ENCODE data around the gene CTSW. TPM values are rescaled to one million over a fixed set of nuclear protein-coding genes. Genes with fewer than 3 reads are reported as not detected.

The CTSW gene
- total and polyA plus RNA-seq, 7 experiments from 2014 or later, result 24.9 to 148 (median 31.7) TPM

- H3K27ac ChIP-seq (ENCODE audit: low read depth, low read length), result peak within 1 kb of the TSS; percentile 47
Observed at GRCh38 chr11:65900125-65900898, 20.7 kb downstream of the CTSW start, which contains the start of gene FOSL1. Gene FOSL1, minus strand, starts transcription at chr11:65900388. Its CDS starts 49 bp downstream, at chr11:65900339.

GRCh38 chr11:65900899-65901180 is 21.2 kb downstream of the CTSW start:
- peak overlapping the region; percentile 64 to 77 (median 74) for H3K4me3 Mint-ChIP-seq
- peak overlapping the region; percentile 51 for H3K4me3 ChIP-seq (ENCODE audit: low read length)

More at GRCh38 chr11:65900125-65900898, 20.7 kb downstream of the CTSW start, which contains the start of gene FOSL1:
- ChIA-PET CTCF (interaction anchor here (1.1 to 2.4 kb wide), 4 partner anchors 8 to 12 kb away, joined by 3 to 10 read pairs (median 7); partner anchors contain the start of genes CCDC85B and FIBP), POLR2A (interaction anchor here (0.7 to 6.5 kb wide), 10 partner anchors 9 to 103 kb away, joined by 3 to 108 read pairs (median 6); partner anchors contain the start of genes C11orf68, CCDC85B and FIBP)
- Mint-ChIP-seq H3K4me3 (peak within 1 kb of the TSS; percentile 64 to 81 (median 74)), H3K27me3 (peaks cover 0 to 11% (median 3%) of the 10 kb centered on the region in 5 donors), H3K36me3 (no peaks in the 10 kb centered on the region), H3K9me3 (no peaks in the 10 kb centered on the region), H3K4me1 (peaks cover 6 to 42% (median 10%) of the 10 kb centered on the region in 7 donors), H3K27ac (peak within 1 kb of the TSS in 6 of 9 donors; percentile 43 to 88 (median 80))
- ATAC-seq (peak; percentile 95), DNase-seq (peak; percentile 83 to 97 (median 89))
- Histone ChIP-seq H3K27me3 (ENCODE audit: control insufficient read depth in 2 of 2, insufficient read depth in 2 of 2, low read length in 2 of 2) (peaks cover 0 to 6% of the 10 kb centered on the region in 2 donors), H3K9me3 (ENCODE audit: control insufficient read depth in 2 of 3, low read length in 3 of 3) (no peaks in the 10 kb centered on the region), H3K4me3 (ENCODE audit: low read length) (peak within 1 kb of the TSS; percentile 51), H3K36me3 (ENCODE audit: control insufficient read depth in 2 of 3, insufficient read depth in 3 of 3, low read length in 3 of 3) (no peaks in the 10 kb centered on the region), H3K4me1 (ENCODE audit: control insufficient read depth in 2 of 2, insufficient read depth in 2 of 2, low read length in 2 of 2) (peaks cover 17 to 19% of the 10 kb centered on the region in 2 donors)
- intact Hi-C loops (cut with micrococcal nuclease), result loop anchor here (1.0 to 10.0 kb wide), 6 partner anchors 10 to 154 kb away; partner anchors contain the start of genes C11orf68 (in 2 of the 2), CCDC85B (in 2 of the 2), DRAP1 (in 2 of the 2) and SART1 (in 1 of the 2)

GRCh38 chr11:65903068-65903481 is 23.4 kb downstream of the CTSW start:
- no peak for ATAC-seq
- intact Hi-C loops (cut with micrococcal nuclease), result loop anchor here in 1 of 2 donors (10.0 kb wide), 1 partner anchor 152 kb away; the partner anchor contains the start of gene SF3B2
- Histone ChIP-seq H3K27ac (ENCODE audit: low read depth, low read length) (no peak overlapping the region), H3K36me3 (ENCODE audit: control insufficient read depth in 2 of 3, insufficient read depth in 3 of 3, low read length in 3 of 3) (no peaks in the 10 kb centered on the region), H3K9me3 (ENCODE audit: control insufficient read depth in 2 of 3, low read length in 3 of 3) (no peaks in the 10 kb centered on the region), H3K4me3 (ENCODE audit: low read length) (no peak overlapping the region), H3K27me3 (ENCODE audit: control insufficient read depth in 2 of 2, insufficient read depth in 2 of 2, low read length in 2 of 2) (peaks cover 0 to 6% of the 10 kb centered on the region in 2 donors), H3K4me1 (ENCODE audit: control insufficient read depth in 2 of 2, insufficient read depth in 2 of 2, low read length in 2 of 2) (peaks cover 17 to 19% of the 10 kb centered on the region in 2 donors)
- H3K9me3 Mint-ChIP-seq, result no peaks in the 10 kb centered on the region
- H3K27me3 Mint-ChIP-seq, result peaks cover 0 to 17% (median 3%) of the 10 kb centered on the region in 5 donors
- no peak for DNase-seq
- ChIA-PET CTCF (interaction anchor here (1.1 kb wide), 1 partner anchor 13 kb away, joined by 3 read pairs; the partner anchor contains the start of gene CCDC85B), POLR2A (interaction anchor here (6.5 kb wide), 1 partner anchor 12 kb away, joined by 108 read pairs; the partner anchor contains the start of genes CCDC85B and FIBP)
- H3K4me1 Mint-ChIP-seq, result peaks cover 0 to 20% (median 10%) of the 10 kb centered on the region in 7 donors
- no peaks in the 10 kb centered on the region for H3K36me3 Mint-ChIP-seq
- H3K4me3 Mint-ChIP-seq, result no peak overlapping the region
- peak overlapping the region in 1 of 9 donors; percentile 43 for H3K27ac Mint-ChIP-seq

More at GRCh38 chr11:65900899-65901180, 21.2 kb downstream of the CTSW start:
- Mint-ChIP-seq H3K9me3 (no peaks in the 10 kb centered on the region), H3K4me1 (peaks cover under 1 to 36% (median 10%) of the 10 kb centered on the region in 7 donors), H3K36me3 (no peaks in the 10 kb centered on the region), H3K27me3 (peaks cover 0 to 11% (median 3%) of the 10 kb centered on the region in 5 donors), H3K27ac (peak overlapping the region in 6 of 9 donors; percentile 43 to 88 (median 80))
- intact Hi-C loops (cut with micrococcal nuclease), result loop anchor here (1.0 to 10.0 kb wide), 6 partner anchors 11 to 154 kb away; partner anchors contain the start of genes C11orf68 (in 2 of the 2), CCDC85B (in 2 of the 2), DRAP1 (in 2 of the 2) and SART1 (in 1 of the 2)
- Histone ChIP-seq H3K36me3 (ENCODE audit: control insufficient read depth in 2 of 3, insufficient read depth in 3 of 3, low read length in 3 of 3) (no peaks in the 10 kb centered on the region), H3K4me1 (ENCODE audit: control insufficient read depth in 2 of 2, insufficient read depth in 2 of 2, low read length in 2 of 2) (peaks cover 17 to 19% of the 10 kb centered on the region in 2 donors), H3K27me3 (ENCODE audit: control insufficient read depth in 2 of 2, insufficient read depth in 2 of 2, low read length in 2 of 2) (peaks cover 0 to 6% of the 10 kb centered on the region in 2 donors), H3K27ac (ENCODE audit: low read depth, low read length) (no peak overlapping the region), H3K9me3 (ENCODE audit: control insufficient read depth in 2 of 3, low read length in 3 of 3) (no peaks in the 10 kb centered on the region)
- DNase-seq (no peak), ATAC-seq (no peak)
- ChIA-PET CTCF (interaction anchor here (1.1 to 2.4 kb wide), 4 partner anchors 8 to 12 kb away, joined by 3 to 10 read pairs (median 7); partner anchors contain the start of genes CCDC85B and FIBP), POLR2A (interaction anchor here (0.7 to 6.5 kb wide), 10 partner anchors 9 to 286 kb away, joined by 3 to 108 read pairs (median 4); partner anchors contain the start of genes C11orf68, CCDC85B and FIBP)

GRCh38 chr11:65903715-65904114 is 24.1 kb downstream of the CTSW start:
- Histone ChIP-seq H3K9me3 (ENCODE audit: control insufficient read depth in 2 of 3, low read length in 3 of 3) (no peaks in the 10 kb centered on the region), H3K27me3 (ENCODE audit: control insufficient read depth in 2 of 2, insufficient read depth in 2 of 2, low read length in 2 of 2) (peaks cover 0 to 6% of the 10 kb centered on the region in 2 donors), H3K4me3 (ENCODE audit: low read length) (no peak overlapping the region), H3K36me3 (ENCODE audit: control insufficient read depth in 2 of 3, insufficient read depth in 3 of 3, low read length in 3 of 3) (no peaks in the 10 kb centered on the region), H3K4me1 (ENCODE audit: control insufficient read depth in 2 of 2, insufficient read depth in 2 of 2, low read length in 2 of 2) (peaks cover 17 to 19% of the 10 kb centered on the region in 2 donors), H3K27ac (ENCODE audit: low read depth, low read length) (no peak overlapping the region)
- Mint-ChIP-seq H3K27me3 (peaks cover 0 to 19% (median 2%) of the 10 kb centered on the region in 5 donors), H3K4me1 (peaks cover 0 to 18% (median 8%) of the 10 kb centered on the region in 7 donors), H3K27ac (peak overlapping the region in 2 of 9 donors; percentile 32 to 43), H3K36me3 (no peaks in the 10 kb centered on the region), H3K4me3 (no peak overlapping the region), H3K9me3 (no peaks in the 10 kb centered on the region)
- POLR2A ChIA-PET, result interaction anchor here (1.5 to 6.5 kb wide), 2 partner anchors 10 to 13 kb away, joined by 4 to 108 read pairs; partner anchors contain the start of genes CCDC85B and FIBP
- ATAC-seq, result no peak
- CTCF ChIA-PET, result no interaction called here
- no peak for DNase-seq
- intact Hi-C loops (cut with micrococcal nuclease), result loop anchor here in 1 of 2 donors (10.0 kb wide), 1 partner anchor 151 kb away; the partner anchor contains the start of gene SF3B2

- Histone ChIP-seq H3K36me3 (ENCODE audit: control insufficient read depth in 2 of 3, insufficient read depth in 3 of 3, low read length in 3 of 3) (no peaks in the 10 kb centered on the region), H3K27me3 (ENCODE audit: control insufficient read depth in 2 of 2, insufficient read depth in 2 of 2, low read length in 2 of 2) (no peaks in the 10 kb centered on the region), H3K9me3 (ENCODE audit: control insufficient read depth in 2 of 3, low read length in 3 of 3) (no peaks in the 10 kb centered on the region), H3K27ac (ENCODE audit: low read depth, low read length) (no peak overlapping the region), H3K4me1 (ENCODE audit: control insufficient read depth in 2 of 2, insufficient read depth in 2 of 2, low read length in 2 of 2) (no peaks in the 10 kb centered on the region), H3K4me3 (ENCODE audit: low read length) (no peak overlapping the region)
- no peaks in the 10 kb centered on the region for H3K9me3 Mint-ChIP-seq
- ATAC-seq, result no peak
- H3K27ac Mint-ChIP-seq, result no peak overlapping the region
- H3K36me3 Mint-ChIP-seq, result no peaks in the 10 kb centered on the region
- no peak overlapping the region for H3K4me3 Mint-ChIP-seq
- peaks cover 0 to 18% (median 3%) of the 10 kb centered on the region in 7 donors for H3K4me1 Mint-ChIP-seq
- ChIA-PET CTCF (interaction anchor here (0.6 to 2.1 kb wide), 3 partner anchors 13 to 19 kb away, joined by 3 to 6 read pairs (median 5); no protein-coding TSS in a partner anchor), POLR2A (interaction anchor here (0.6 to 4.2 kb wide), 8 partner anchors 9 to 435 kb away, joined by 3 to 27 read pairs (median 3); partner anchors contain the start of genes CCDC85B, CFL1 and FIBP)
- intact Hi-C loops (cut with micrococcal nuclease), result loop anchor here in 1 of 2 donors (10.0 kb wide), 1 partner anchor 148 kb away; the partner anchor contains the start of gene SF3B2
- H3K27me3 Mint-ChIP-seq, result peaks cover 0 to 24% (median 5%) of the 10 kb centered on the region in 5 donors
- DNase-seq, result no peak
Observed at GRCh38 chr11:65906602-65907001, 27.0 kb downstream of the CTSW start.

GRCh38 chr11:65907878-65908277 is 28.2 kb downstream of the CTSW start:
- no peaks in the 10 kb centered on the region for H3K4me1 ChIP-seq (ENCODE audit: control insufficient read depth in 2 of 2, insufficient read depth in 2 of 2, low read length in 2 of 2)

More at GRCh38 chr11:65907878-65908277, 28.2 kb downstream of the CTSW start:
- Mint-ChIP-seq H3K9me3 (no peaks in the 10 kb centered on the region), H3K4me1 (peaks cover 0 to 11% (median 3%) of the 10 kb centered on the region in 7 donors), H3K27ac (no peak overlapping the region), H3K4me3 (no peak overlapping the region), H3K27me3 (peaks cover 0 to 23% (median 5%) of the 10 kb centered on the region in 5 donors), H3K36me3 (no peaks in the 10 kb centered on the region)
- Histone ChIP-seq H3K36me3 (ENCODE audit: control insufficient read depth in 2 of 3, insufficient read depth in 3 of 3, low read length in 3 of 3) (no peaks in the 10 kb centered on the region), H3K27me3 (ENCODE audit: control insufficient read depth in 2 of 2, insufficient read depth in 2 of 2, low read length in 2 of 2) (no peaks in the 10 kb centered on the region), H3K4me3 (ENCODE audit: low read length) (no peak overlapping the region), H3K27ac (ENCODE audit: low read depth, low read length) (no peak overlapping the region), H3K9me3 (ENCODE audit: control insufficient read depth in 2 of 3, low read length in 3 of 3) (no peaks in the 10 kb centered on the region)
- DNase-seq (no peak), ATAC-seq (no peak)
- POLR2A ChIA-PET, result interaction anchor here (0.6 to 4.2 kb wide), 4 partner anchors 10 to 39 kb away, joined by 3 to 27 read pairs (median 6); partner anchors contain the start of genes C11orf68, CCDC85B and FIBP
- CTCF ChIA-PET, result no interaction called here
- intact Hi-C loops (cut with micrococcal nuclease), result loop anchor here in 1 of 2 donors (10.0 kb wide), 1 partner anchor 147 kb away; the partner anchor contains the start of gene SF3B2

Measured in naive thymus-derived CD4-positive, alpha-beta T cell (primary cell).